Left forelimb (tissue), 1 donor: ENCODE results near the gene PRELID1.
"Not testable (repeated sequence)": the region's sequence is repeated elsewhere in the genome, so short reads cannot be mapped to it uniquely, and the experiment has no call there.

Experiments used
- DNase-seq: peaks from one replicate; pipeline ENCODE4 v3.0.0-alpha.2; 2018; ENCODE audit warnings: low spot score

Gene PRELID1

DNA sequence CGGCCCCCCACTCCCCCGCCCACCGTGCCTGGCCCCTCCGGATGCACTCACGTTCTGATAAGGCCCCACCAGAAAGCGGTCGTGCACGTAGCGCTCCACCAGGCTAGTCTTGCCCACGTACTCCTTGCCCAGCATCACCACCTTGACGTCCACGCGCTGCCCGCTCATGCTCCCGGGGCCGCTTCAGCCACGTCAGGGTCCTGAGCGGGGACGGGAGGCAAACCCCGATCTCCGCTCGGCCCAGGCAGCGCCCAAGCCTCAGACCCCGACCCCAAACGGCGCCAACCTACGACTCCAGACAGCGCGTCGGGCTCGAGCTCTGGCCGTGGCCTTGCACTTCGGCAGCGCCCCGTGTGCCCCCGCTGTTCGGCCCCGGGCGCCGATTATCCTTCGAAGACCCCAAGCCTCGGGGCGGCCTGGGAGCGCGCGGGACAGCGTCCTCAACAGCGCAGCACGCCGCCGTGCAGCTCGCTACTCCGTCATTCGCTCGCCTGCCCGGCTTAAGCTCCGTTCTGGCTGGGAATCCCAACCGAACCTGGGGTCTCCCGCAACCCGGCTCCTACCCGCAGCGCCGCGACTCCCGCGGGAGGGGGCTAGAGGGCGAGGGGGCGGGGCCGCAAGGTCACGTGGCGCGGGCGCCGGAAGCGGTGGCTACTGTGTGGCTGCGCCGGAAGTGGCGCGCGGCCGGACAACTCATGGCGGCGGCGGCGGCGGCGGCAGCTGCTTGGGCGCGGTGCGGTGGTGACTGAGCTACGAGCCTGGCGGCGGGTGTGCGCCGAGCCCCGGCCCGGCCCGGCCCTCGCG is at the start of gene PRELID1, which contains the start of gene RAB24:
Gene PRELID1, plus strand, starts transcription at position 679 of the 804 bp plus-strand sequence. CDS start 187 bp downstream, outside the sequence.
Gene RAB24, minus strand, starts transcription at position 599 of the 804 bp plus-strand sequence. Its CDS starts 431 bp downstream, at position 168.
- DNase-seq: peak; percentile 90

- DNase-seq: no peak
Observed at GRCh38 chr5:177256296-177256695, 47.3 kb upstream of the PRELID1 start.

- DNase-seq: not testable (repeated sequence)
Observed at GRCh38 chr5:177258711-177259110, 44.9 kb upstream of the PRELID1 start.

DNA sequence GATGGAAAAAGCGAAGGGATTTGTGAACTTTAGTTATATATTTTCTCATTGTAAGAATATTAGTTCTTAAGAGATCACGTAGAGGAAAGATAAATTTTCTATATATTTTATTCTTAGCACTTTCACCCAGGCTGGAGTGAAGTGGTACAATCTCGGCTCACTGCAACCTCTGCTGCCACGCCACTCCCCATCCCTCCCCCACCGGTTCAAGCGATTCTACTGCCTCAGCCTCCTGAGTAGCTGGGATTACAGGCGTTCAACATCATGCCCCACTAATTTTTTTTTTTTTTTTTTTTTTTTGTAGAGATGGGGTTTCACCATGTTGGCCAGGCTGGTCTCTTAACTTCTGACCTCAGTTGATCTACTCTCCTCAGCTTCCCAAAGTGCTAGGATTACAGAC is 42.6 kb upstream of the PRELID1 start:
- no peak for DNase-seq

- no peak for DNase-seq
Observed at GRCh38 chr5:177261510-177261909, 42.1 kb upstream of the PRELID1 start.

DNA sequence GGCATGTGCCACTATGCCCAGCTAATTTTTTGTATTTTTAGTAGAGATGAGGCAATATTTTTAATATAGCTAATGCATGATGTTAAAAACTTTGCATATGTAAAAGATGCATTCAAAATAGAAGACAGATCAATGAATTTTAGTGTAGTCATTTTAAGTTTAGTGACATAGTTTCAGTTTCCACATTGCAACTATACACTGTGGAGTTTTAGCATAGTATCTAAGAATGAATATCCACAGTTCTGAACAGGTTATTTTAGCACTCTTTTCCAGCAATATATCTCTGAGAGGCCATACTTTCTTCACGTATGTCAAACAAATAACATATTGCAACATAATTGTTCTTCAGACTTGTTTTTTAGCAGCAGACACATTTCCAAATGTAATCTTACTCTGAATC is 39.4 kb upstream of the PRELID1 start:
- no peak for DNase-seq

DNA sequence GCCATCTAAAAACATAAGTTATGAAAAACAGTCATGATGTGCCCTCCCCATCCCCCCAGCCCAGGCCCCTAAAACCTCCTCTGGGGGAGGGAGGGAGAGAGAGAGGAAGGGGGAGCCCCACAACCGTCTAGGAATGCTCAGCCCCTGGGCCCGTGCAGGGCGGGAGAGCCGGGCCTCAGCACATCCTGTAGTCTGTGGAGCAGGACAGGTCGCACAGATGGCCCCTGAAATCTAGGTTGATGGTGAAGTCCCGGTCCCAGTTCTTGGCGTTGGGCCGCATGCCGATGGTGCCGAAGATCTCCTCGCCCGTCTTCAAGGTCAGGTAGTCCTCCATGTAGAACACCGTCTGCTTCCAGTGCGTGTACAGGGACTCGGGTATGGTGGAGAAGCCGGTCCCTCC is 38.2 kb upstream of the PRELID1 start:
- no peak for DNase-seq

DNA sequence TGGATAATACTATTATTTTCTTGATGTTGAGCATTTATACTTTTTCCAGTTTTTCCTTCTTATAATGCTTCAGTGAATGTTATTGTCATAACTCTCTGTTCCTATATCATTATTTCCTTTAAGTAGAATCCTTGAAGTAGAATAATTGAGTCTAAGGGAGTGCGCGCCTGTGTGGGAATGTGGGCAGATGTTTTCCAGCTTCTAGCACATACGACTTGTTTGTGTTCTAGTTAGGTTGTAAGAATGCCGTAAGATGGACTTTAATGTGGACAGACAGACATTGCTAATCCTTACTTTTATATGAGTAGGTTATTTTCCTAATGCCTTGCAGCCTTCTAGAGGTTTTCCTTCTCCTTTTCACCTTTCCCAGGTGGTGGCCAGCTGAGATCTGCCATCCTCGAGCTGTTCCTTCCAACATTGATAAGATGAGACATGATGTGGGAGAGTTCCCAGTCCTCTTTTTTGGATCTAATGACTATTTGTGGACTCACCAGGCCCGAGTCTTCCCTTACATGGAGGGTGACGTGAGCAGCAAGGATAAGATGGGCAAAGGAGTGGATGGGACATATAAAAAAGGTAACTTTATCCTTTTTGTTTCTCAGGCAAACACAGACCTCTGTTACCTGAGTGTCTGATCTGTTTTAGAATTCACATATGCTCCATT is 34.2 kb upstream of the PRELID1 start:
- DNase-seq: no peak

DNA sequence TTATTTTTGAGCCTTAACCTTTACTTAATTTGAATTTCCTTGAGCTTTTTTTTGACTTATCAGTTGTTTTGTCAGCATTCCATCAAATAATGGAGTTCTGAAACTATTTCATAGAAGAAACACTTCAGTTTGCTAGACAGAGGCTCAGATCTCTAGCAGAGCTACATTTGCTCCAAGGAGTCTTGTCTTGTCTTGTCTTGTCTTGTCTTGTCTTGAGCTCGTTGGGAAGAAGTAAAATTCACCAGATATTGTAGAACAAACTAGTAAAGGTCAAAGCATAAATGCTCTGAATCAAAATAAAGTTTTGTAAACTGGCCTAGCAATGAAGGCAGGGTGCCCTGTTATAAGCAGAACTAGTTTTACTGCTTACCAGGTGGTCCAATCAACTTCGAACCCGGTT is 33.6 kb upstream of the PRELID1 start:
- DNase-seq: no peak

DNA sequence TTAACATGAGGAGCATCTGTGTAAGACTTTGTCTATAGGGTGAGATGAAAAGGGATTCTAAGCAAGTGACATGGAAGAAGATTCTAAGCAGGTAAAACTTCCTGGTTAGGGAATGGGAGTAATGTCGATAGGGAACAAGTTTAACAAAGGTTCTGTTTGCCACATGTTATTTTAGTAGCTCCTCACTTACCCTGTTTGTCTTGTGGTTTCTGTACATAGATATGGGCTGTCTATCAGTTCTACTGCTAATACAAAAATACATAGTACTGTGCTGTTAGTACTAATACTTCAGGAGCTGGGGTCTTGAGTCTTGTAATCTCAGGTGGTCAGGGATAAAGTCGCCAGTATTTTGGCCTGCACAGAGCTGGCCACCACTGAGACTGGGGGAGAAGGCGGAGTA is 32.9 kb upstream of the PRELID1 start:
- no peak for DNase-seq

GRCh38 chr5:177271113-177271512 is 32.5 kb upstream of the PRELID1 start:
- DNase-seq: no peak

GRCh38 chr5:177275883-177276282 is 27.7 kb upstream of the PRELID1 start:
- no peak for DNase-seq

- DNase-seq: no peak
Observed at GRCh38 chr5:177276886-177277285, 26.7 kb upstream of the PRELID1 start.

GRCh38 chr5:177288191-177288590 is 15.4 kb upstream of the PRELID1 start:
- DNase-seq: no peak

GRCh38 chr5:177290816-177291596 is 12.6 kb upstream of the PRELID1 start:
- no peak for DNase-seq

GRCh38 chr5:177291735-177292134 is 11.9 kb upstream of the PRELID1 start:
- DNase-seq: no peak

DNA sequence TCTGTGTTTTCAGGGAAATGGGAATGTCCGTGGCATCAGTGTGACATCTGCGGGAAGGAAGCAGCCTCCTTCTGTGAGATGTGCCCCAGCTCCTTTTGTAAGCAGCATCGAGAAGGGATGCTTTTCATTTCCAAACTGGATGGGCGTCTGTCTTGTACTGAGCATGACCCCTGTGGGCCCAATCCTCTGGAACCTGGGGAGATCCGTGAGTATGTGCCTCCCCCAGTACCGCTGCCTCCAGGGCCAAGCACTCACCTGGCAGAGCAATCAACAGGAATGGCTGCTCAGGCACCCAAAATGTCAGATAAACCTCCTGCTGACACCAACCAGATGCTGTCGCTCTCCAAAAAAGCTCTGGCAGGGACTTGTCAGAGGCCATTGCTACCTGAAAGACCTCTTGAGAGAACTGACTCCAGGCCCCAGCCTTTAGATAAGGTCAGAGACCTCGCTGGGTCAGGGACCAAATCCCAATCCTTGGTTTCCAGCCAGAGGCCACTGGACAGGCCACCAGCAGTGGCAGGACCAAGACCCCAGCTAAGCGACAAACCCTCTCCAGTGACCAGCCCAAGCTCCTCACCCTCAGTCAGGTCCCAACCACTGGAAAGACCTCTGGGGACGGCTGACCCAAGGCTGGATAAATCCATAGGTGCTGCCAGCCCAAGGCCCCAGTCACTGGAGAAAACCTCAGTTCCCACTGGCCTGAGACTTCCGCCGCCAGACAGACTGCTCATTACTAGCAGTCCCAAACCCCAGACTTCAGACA is 9.6 kb upstream of the PRELID1 start:
- no peak for DNase-seq

DNA sequence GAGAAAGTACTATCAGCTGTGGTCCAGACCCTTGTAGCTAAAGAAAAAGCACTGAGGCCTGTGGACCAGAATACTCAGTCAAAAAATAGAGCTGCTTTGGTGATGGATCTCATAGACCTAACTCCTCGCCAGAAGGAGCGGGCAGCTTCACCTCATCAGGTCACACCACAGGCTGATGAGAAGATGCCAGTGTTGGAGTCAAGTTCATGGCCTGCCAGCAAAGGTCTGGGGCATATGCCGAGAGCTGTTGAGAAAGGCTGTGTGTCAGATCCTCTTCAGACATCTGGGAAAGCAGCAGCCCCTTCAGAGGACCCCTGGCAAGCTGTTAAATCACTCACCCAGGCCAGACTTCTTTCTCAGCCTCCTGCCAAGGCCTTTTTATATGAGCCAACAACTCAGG is 9.0 kb upstream of the PRELID1 start:
- no peak for DNase-seq

- DNase-seq: no peak
Observed at GRCh38 chr5:177295924-177296323, 7.7 kb upstream of the PRELID1 start.

- no peak for DNase-seq
Observed at GRCh38 chr5:177296581-177296980, 7.0 kb upstream of the PRELID1 start.

GRCh38 chr5:177297922-177298321 is 5.7 kb upstream of the PRELID1 start:
- no peak for DNase-seq

DNA sequence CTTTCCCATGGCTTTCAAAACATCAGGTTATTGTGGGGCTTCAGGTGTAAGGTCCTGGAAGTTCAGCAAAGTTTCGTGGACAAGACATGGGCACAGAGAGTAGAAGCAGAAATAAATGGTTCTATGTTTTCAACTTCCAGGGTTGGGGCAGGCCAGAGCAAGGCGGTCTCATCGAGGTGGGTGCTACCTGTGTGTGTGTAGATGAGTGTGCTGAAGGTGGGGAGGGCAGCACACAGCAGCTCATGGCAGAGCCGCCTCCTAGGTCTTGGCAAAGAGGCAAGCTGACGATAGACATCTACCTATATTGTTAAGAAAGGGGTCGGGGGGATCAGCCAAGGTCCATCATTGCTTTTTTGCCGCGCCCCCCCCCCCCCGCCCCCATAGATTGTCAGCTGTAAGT is 3.9 kb upstream of the PRELID1 start:
- no peak for DNase-seq
